Adrenal gland (tissue), 12 donors: ENCODE results near the gene ZKSCAN1. TPM values are rescaled to one million over a fixed set of nuclear protein-coding genes. Genes with fewer than 3 reads are reported as not detected.
A peak's percentile ranks its signal among the peaks of the same experiment; 100 is the strongest.
"Not testable (repeated sequence)": the region's sequence is repeated elsewhere in the genome, so short reads cannot be mapped to it uniquely, and the experiment has no call there.

ENCODE experiments used
- DNase-seq, 7 donors: peaks; one replicate each; pipeline ENCODE4 v3.0.0-alpha.2; 2019 to 2020
- H3K27ac ChIP-seq, 5 donors: fragments of 200-600 bp; sonication (generic) in 4 of 5; 1 replicate in 3 of 5; 2 replicates in 2 of 5; pipeline versions ENCODE4 v1.5.1 to v1.8.0; 2016 to 2020; ENCODE audit warnings: mild to moderate bottlenecking in 1 of 5
- H3K27me3 ChIP-seq: fragments of 200-600 bp; 2 replicates; pipeline ENCODE4 v1.8.0; 2021
- H3K36me3 ChIP-seq, 2 donors: fragments of 200-600 bp; replicated peaks in 1 of 2; 1 replicate in 1 of 2; 2 replicates in 1 of 2; pipeline versions ENCODE4 v1.5.1 to v1.8.0; 2018 to 2022
- H3K4me1 ChIP-seq, 2 donors: fragments of 200-600 bp; replicated peaks in 1 of 2; 1 replicate in 1 of 2; 2 replicates in 1 of 2; pipeline versions ENCODE4 v1.5.1 to v1.8.0; 2018 to 2021
- H3K4me3 ChIP-seq, 4 donors: fragments of 200-600 bp; sonication (generic) in 3 of 4; one replicate each; pipeline ENCODE4 v1.5.1; 2016 to 2018
- H3K9me3 ChIP-seq, 3 donors: fragments of 200-600 bp; sonication (generic) in 1 of 3; replicated peaks in 1 of 3; 1 replicate in 2 of 3; 2 replicates in 1 of 3; pipeline versions ENCODE4 v1.5.1 to v1.8.0; 2016 to 2021
- CTCF ChIP-seq, 6 experiments: fragments of 450-650 bp in 4 of 6; fragments of 200-600 bp in 2 of 6; sonication (generic) in 1 of 6; IDR thresholded peaks; 1 replicate in 5 of 6; 2 replicates in 1 of 6; pipeline versions ENCODE4 v1.5.1 to v1.8.0; 2016 to 2021; ENCODE audit warnings: antibody characterized with exemption in 6 of 6, mild to moderate bottlenecking in 2 of 6, moderate library complexity in 1 of 6
- POLR2A ChIP-seq, 2 donors: fragments of 450-650 bp; IDR thresholded peaks; one replicate each; pipeline ENCODE4 v1.6.1; 2017; ENCODE audit warnings: antibody characterized with exemption in 2 of 2, mild to moderate bottlenecking in 2 of 2, moderate library complexity in 1 of 2
- WGBS, 4 donors: extraction: QIAGEN DNeasy Blood & Tissue Kit in 2 of 4; methylation state at CpG; one replicate each; pipeline versions ENCODE4 v1.1.5 to v1.1.7; 2013 to 2017; 5-methylcytosine and 5-hydroxymethylcytosine counted together
- intact Hi-C, 2 donors: fragments of 100-400 bp; cut with DNase I; formaldehyde crosslinking; loops; one replicate each; pipeline versions ENCODE4 v1.14.1 to v1.15.0; 2022 to 2023
- polyA plus RNA-seq, 3 donors: library from polyadenylated mRNA; stranded (reverse); fragments of 200-250 nt in 2 of 3; fragments of 350-450 nt in 1 of 3; fragmentation: Illumina TruSeq in 1 of 3; extraction: RNeasy Lipid Tissue Mini Kit (QIAGEN cat#74804) in 1 of 3; gene quantifications; one replicate each; pipeline ENCODE4 v1.2.3, GENCODE V29; 2013 to 2014
- total RNA-seq, 9 donors: library from RNA; depleted of rRNA in 4 of 9; stranded (reverse); fragments of >200 nt in 4 of 9; fragments of 120-200 nt in 1 of 9; fragmentation: NEBNext Ultra II Directional in 1 of 9; extraction: Animal tissue kit (Norgen Biotek cat#: 25700) in 1 of 9; gene quantifications; one replicate each; pipeline versions ENCODE4 v1.1.0 to v1.2.4, GENCODE V29; 2013 to 2023
- donor health status: healthy with polysubstance abuse.
- donor health status: Bipolar disorder and iron deficiency.
- donor health status: DM: yes; HTN: yes; CAD: no.
- donor health status: DM: no; HTN: no; CAD: no.
- donor health status: DM: no; HTN: no; CAD: no.
- donor health status: DM: yes; HTN: yes; CAD: no.

The ZKSCAN1 gene
- total and polyA plus RNA-seq, 12 donors = 20.3 to 134 (median 48.9) TPM

- WGBS, 4 donors = 51 to 76% (median 60%) methylated on average over 2 of the region's 2 CpGs
- TF ChIP-seq POLR2A (IDR thresholded peaks at IDR 0.05) (no peak), CTCF (IDR thresholded peaks at IDR 0.05) (no peak)
- intact Hi-C loops = no loop called here
Observed at GRCh38 chr7:99984593-99984992, 30.8 kb upstream of the ZKSCAN1 start.

GRCh38 chr7:99987306-99987705 is 28.1 kb upstream of the ZKSCAN1 start:
- H3K4me1 ChIP-seq, H3K9me3 ChIP-seq, H3K27ac ChIP-seq, H3K36me3 ChIP-seq, H3K4me3 ChIP-seq, H3K27me3 ChIP-seq, DNase-seq: not testable (repeated sequence)
- WGBS, 4 donors = 68 to 89% (median 82%) methylated on average over 11 to 13 of the region's 14 CpGs
- intact Hi-C loops = loop anchor here in 1 of 2 donors (5.0 kb wide), 1 partner anchor 75 kb away; no protein-coding TSS in a partner anchor

More at GRCh38 chr7:99984593-99984992, 30.8 kb upstream of the ZKSCAN1 start:
- Histone ChIP-seq H3K27ac (no peak overlapping the region), H3K4me1 (no peaks in the 10 kb centered on the region), H3K27me3 (no peaks in the 10 kb centered on the region), H3K9me3 (no peaks in the 10 kb centered on the region), H3K36me3 (no peaks in the 10 kb centered on the region), H3K4me3 (no peak overlapping the region)
- no peak for DNase-seq

DNA sequence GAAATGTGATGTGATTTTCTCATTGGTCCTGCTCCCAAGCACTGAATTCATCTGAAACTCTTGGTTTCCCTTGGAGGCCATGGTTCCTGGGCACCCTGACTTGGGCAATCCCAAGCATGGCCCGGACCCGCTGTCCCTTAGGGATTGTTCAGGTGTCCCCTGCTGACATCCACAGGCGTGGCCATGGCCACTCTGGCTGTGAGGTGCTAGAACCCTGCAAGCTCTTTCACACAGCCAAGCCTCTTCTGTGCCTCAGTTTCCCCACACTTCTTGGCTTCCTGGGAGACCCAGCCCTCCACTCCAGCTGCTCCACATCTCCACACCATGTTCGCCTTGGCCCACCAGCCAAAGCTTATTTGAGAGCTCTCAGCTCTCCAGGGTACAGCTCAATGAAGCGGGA is 27.6 kb upstream of the ZKSCAN1 start:
- DNase-seq = no peak
- Histone ChIP-seq H3K4me1 (peaks cover 4 to 5% of the 10 kb centered on the region in 2 donors), H3K27me3 (no peaks in the 10 kb centered on the region), H3K9me3 (no peaks in the 10 kb centered on the region), H3K4me3 (no peak overlapping the region), H3K27ac (no peak overlapping the region), H3K36me3 (no peaks in the 10 kb centered on the region)
- 50 to 81% (median 78%) methylated on average over 2 to 5 of the region's 5 CpGs for WGBS, 4 donors
- intact Hi-C loops = loop anchor here in 1 of 2 donors (5.0 kb wide), 1 partner anchor 76 kb away; no protein-coding TSS in a partner anchor
- no peak for TF ChIP-seq CTCF (IDR thresholded peaks at IDR 0.05)

GRCh38 chr7:99990460-99990852 is 24.9 kb upstream of the ZKSCAN1 start:
- no peak for DNase-seq
- no peak overlapping the region for H3K4me3 ChIP-seq

DNA sequence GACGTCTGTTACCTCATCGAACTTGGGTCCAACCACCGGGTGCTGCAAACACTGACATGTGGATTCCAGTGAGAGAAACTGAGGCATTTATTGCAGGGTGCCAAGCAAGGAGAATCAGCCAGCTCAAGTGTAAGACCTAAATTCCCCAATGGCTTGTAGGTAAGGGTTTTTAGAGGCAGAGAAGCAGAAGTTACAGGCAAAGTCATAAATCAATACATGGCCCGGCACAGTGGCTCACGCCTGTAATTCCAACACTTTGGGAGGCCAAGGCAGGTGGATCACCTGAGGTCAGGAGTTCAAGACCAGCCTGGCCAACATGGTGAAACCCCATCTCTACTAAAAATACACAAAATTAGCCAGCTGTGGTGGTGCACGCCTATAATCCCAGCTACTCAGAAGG is 23.9 kb upstream of the ZKSCAN1 start:
- 50 to 64% (median 60%) methylated on average over 4 to 6 of the region's 6 CpGs for WGBS, 4 donors
- not testable (repeated sequence) for H3K27me3 ChIP-seq, H3K4me3 ChIP-seq, H3K36me3 ChIP-seq, DNase-seq, H3K9me3 ChIP-seq, H3K4me1 ChIP-seq
- H3K27ac ChIP-seq = peak overlapping the region in 3 of 5 donors; percentile 34 to 70 (median 69)
- intact Hi-C loops = loop anchor here in 1 of 2 donors (10.0 kb wide), 1 partner anchor 63 kb away; no protein-coding TSS in a partner anchor

More at GRCh38 chr7:99990460-99990852, 24.9 kb upstream of the ZKSCAN1 start:
- intact Hi-C loops = loop anchor here in 1 of 2 donors (10.0 kb wide), 1 partner anchor 64 kb away; no protein-coding TSS in a partner anchor
- Histone ChIP-seq H3K27ac (no peak overlapping the region), H3K36me3 (no peaks in the 10 kb centered on the region), H3K9me3 (no peaks in the 10 kb centered on the region), H3K27me3 (no peaks in the 10 kb centered on the region), H3K4me1 (peaks cover 4 to 9% of the 10 kb centered on the region in 2 donors)
- no peak for TF ChIP-seq CTCF (IDR thresholded peaks at IDR 0.05)
- TF ChIP-seq POLR2A (IDR thresholded peaks at IDR 0.05) = no peak
- 43 to 55% (median 52%) methylated on average over 13 to 14 of the region's 14 CpGs for WGBS, 4 donors
